H1 (cell line): ENCODE results near the gene NR1D2. TPM values are rescaled to one million over a fixed set of nuclear protein-coding genes. Genes with fewer than 3 reads are reported as not detected.

Source experiments
- JUND ChIP-seq: IDR thresholded peaks from 2 replicates; pipeline ENCODE4 v1.6.1; 2011; ENCODE audit warnings: mild to moderate bottlenecking, improper control_type of control experiment, low read length
- KDM4A ChIP-seq: IDR thresholded peaks from one replicate; pipeline ENCODE4 v1.7.1; 2012; ENCODE audit warnings: low read depth, mild to moderate bottlenecking, moderate library complexity, low read length, inconsistent platforms; ENCODE audit not compliant: severe bottlenecking
- MAX ChIP-seq: IDR thresholded peaks from 2 replicates; pipeline ENCODE4 v1.6.1; 2012; ENCODE audit warnings: inconsistent platforms
- POU5F1 ChIP-seq: IDR thresholded peaks from 2 replicates; pipeline ENCODE4 v1.6.1; 2011; ENCODE audit warnings: low read depth, mild to moderate bottlenecking, low read length, moderate library complexity
- RBBP5 ChIP-seq: IDR thresholded peaks from 2 replicates; pipeline ENCODE4 v1.7.1; 2012; ENCODE audit warnings: low read depth, mild to moderate bottlenecking, inconsistent platforms, low read length, moderate library complexity, borderline replicate concordance
- TCF12 ChIP-seq: IDR thresholded peaks from 2 replicates; pipeline ENCODE4 v1.6.1; 2011; ENCODE audit warnings: low read depth, mild to moderate bottlenecking, low read length
- USF2 ChIP-seq: IDR thresholded peaks from 2 replicates; pipeline ENCODE4 v1.6.1; 2011; ENCODE audit warnings: low read length, improper control_type of control experiment
- polyA plus RNA-seq, 7 experiments: library from polyadenylated mRNA; depleted of rRNA in 3 of 7; stranded (reverse) in 5 of 7; unstranded in 2 of 7; fragments of >200 nt in 5 of 7; fragments of 200-250 nt in 2 of 7; gene quantifications; 1 replicate in 5 of 7; 2 replicates in 1 of 7; 4 replicates in 1 of 7; pipeline versions ENCODE4 v1.2.1 to v1.2.3, GENCODE V29; 2011 to 2013; ENCODE audit warnings: missing spikeins in 2 of 7, mixed read lengths in 2 of 7
- total RNA-seq: library from RNA; stranded (reverse); fragmentation: NEBNext Ultra II Directional; extraction: Animal tissue kit (Norgen Biotek cat#: 25700); gene quantifications from 2 replicates; pipeline ENCODE4 v1.2.1, GENCODE V29; 2021

The NR1D2 gene
- total and polyA plus RNA-seq, 2 of the 8 experiments (the other 6 are each of a cell fraction or from before 2014, with no cell fraction given) = 5.9 to 21.7 TPM

GRCh38 chr3:23985747-23986544 is 40.9 kb downstream of the NR1D2 start (continued):
- TF ChIP-seq USF2 (no peak), KDM4A (no peak), RBBP5 (no peak), TCF12 (no peak), JUND (no peak), MAX (no peak), POU5F1 (no peak)
